Hypothalamus (tissue), 51 donors: ENCODE data around the gene SF3A2.

Source experiments
- DNase-seq, 51 donors: peaks; one replicate each; lab custom pipeline; 2025; lab: John Stamatoyannopoulos, UW

SF3A2 gene

GRCh38 chr19:2239771-2240770 is 3.4 kb downstream of the SF3A2 start:
- peak in 3 of 51 donors; percentile 5 to 16 (median 16) for DNase-seq

DNA sequence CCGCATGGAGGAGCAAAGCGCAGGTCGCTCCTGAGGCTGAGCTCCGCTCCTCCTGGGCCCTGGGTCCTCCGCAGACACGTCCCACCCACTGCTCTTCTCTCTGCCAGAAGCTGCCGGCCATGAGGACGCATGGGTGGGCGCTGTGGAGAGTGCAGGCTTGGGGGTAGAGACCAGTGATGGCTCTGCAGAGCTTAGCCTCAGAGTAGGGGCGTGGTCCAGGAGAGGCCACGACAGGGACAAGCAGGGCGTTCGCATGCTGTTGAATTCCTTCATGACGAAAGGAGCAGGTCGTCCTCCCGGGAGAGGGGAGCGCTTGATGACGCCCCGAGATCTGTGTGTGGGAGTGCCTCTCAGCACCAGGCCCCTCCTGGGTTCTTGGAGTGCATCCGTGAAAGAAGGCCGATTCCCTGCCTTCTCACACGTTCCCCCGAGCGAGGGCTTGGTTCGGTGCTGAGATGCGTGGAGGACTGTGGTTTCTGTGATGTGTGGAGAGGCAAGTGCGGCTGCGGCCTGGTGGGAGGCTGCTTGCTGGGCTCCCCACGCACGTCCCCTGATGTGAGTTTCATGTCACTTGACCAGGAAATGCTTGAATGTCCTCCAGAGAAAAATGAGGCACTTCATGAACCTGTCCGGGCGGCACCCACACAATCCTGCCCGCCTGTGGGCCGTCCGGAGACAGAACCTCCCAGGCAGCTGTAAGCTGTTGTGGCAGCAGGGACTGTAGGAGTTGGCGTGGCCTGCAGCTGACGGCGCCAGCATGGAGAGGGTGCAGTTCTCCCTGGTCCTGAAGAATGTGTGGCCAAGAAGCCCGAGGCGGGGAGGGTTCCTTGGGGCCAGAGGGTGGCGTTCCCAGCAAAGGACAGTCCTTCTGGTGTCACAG is 4.5 kb downstream of the SF3A2 start:
- DNase-seq: no peak

DNA sequence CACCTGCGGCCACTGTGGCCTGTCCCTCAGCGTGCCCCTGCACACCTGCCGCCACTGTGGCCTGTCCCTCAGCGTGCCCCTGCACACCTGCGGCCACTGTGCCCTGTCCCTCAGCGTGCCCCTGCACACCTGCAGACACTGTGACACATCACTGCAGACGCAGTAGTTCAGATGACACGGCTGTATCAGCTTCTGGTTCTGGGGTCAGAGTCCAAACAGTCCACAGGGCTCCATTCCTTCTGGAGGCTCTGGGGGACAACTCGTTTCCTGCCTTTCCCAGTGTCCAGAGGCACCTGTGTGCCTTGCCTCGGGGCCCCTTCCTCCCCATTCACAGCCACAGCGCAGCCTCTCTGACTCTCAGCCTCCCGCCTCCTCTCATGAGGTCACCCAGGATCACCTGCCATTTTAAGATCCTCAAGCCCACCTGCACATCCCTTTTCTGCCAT is 5.5 kb downstream of the SF3A2 start:
- DNase-seq: no peak

DNA sequence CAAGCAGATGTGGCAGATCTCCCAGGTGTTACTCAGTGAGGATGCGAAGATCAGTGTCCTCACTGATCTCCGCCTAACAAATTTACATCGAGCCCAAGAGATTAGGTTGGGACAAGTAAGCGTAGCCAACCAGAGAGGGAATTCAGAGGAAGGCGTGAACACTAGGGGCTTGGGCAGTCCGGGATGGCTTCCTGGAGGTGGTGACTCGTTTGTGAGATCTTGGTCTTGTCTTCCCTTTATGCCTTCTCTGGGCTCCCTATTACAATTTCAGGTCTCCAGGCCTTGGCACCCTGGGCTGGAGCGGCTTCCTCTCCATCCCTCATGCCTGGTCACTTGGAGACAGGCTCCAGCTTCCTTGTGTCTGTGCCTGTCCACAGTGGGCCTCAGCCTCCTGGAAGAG is 6.2 kb downstream of the SF3A2 start:
- no peak for DNase-seq

- DNase-seq: no peak
Observed at GRCh38 chr19:2243274-2244124, 6.9 kb downstream of the SF3A2 start.

DNA sequence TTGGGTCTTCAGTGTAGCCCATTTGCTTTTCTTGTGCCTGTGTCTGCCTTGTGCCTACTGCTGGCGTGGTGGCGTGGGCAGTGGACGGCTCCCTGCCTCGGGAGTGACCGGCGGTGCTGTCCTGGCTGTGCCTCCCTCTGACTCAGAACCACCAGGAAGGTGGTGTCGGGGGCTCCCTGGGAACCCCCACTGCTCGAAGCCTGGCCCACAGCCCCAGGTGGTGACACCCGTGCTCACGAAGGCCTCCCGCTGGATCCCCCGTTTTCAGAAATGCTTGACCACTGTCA is 7.4 kb downstream of the SF3A2 start:
- no peak for DNase-seq

- no peak for DNase-seq
Observed at GRCh38 chr19:2244486-2244885, 7.9 kb downstream of the SF3A2 start.

- DNase-seq: no peak
Observed at GRCh38 chr19:2245273-2245672, 8.6 kb downstream of the SF3A2 start.

DNA sequence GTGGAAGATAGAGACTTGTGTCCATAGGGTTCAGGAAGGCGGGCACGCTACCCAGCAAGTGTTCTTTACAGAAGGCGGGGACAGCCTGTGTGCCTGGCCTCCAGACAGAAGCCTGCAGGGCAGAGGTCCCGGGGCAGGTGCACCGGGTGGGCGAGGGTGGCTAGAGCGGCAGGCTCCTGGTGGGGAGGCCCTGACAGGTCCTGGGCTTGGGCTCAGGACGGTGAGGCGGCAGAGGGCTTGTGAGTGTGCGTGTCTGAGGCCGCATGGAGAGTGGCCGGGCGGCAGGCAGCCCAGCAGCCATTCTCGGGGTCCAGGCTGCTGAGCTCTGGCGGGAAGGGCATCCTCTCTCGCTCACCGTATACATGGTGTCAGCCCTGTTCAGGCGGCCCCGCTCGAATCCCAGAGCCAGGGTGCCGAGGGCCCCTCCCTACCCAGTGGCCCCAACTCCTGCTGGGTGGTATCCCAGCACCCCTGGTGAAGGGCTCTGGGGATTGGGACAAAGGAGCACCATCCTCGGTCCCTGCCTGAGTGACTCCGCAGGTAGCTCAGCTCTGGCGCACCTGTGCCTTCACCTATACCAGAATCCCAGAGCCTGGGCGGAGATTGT is 9.5 kb downstream of the SF3A2 start:
- DNase-seq: no peak

DNA sequence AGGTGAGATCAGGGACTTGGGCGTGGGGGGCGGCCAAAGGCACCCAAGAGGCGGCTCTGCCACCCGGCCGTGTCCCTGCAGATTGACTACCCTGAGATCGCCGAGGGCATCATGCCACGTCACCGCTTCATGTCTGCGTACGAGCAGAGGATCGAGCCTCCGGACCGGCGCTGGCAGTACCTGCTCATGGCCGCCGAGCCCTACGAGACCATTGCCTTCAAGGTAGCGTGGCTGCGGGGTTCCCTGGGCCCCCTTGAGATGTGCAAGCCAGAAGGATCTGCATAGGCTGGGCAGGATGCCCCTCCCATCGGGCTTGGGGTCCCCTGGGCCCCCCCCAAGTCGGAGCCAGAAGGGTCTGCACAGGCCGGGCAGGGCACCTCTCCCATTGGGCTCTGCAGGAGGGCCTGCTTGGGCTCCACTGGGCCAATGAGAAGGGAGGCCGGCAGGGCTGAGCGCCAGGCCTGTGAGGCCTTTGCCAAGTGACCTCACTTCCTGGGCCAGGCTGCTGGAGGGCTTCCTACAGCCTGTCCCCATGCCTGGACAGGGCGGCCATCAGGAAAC is 10.3 kb downstream of the SF3A2 start:
- DNase-seq: peak in 29 of 51 donors; percentile 3 to 65 (median 27)

- no peak for DNase-seq
Observed at GRCh38 chr19:2247433-2248101, 10.9 kb downstream of the SF3A2 start.

- DNase-seq: no peak
Observed at GRCh38 chr19:2248136-2249009, 11.7 kb downstream of the SF3A2 start.

GRCh38 chr19:2249010-2249866 is 12.6 kb downstream of the SF3A2 start, which contains the start of gene AMH:
AMH (plus strand) TSS chr19:2249323; CDS start chr19:2249333, 10 bp downstream.
- no peak for DNase-seq

GRCh38 chr19:2249880-2250765 is 13.5 kb downstream of the SF3A2 start:
- no peak for DNase-seq

- no peak for DNase-seq
Observed at GRCh38 chr19:2250766-2251105, 14.1 kb downstream of the SF3A2 start.
